Upper lobe of right lung (tissue), 1 donor: ENCODE data around the gene EXT2. TPM values are rescaled to one million over a fixed set of nuclear protein-coding genes. Genes with fewer than 3 reads are reported as not detected.

Source experiments
- ATAC-seq: fragments of 200-7000 bp; cut with Tn5 transposase; one replicate; pipeline ENCODE4 v1.9.1; 2020; ENCODE audit warnings: mild to moderate bottlenecking, moderate library complexity
- DNase-seq: peaks from one replicate; pipeline ENCODE4 v3.0.0-alpha.2; 2020
- H3K27ac ChIP-seq: fragments of 200-600 bp; one replicate; pipeline ENCODE4 v1.8.0; 2022
- H3K27me3 ChIP-seq: fragments of 200-600 bp; one replicate; pipeline ENCODE4 v1.8.0; 2022; ENCODE audit warnings: mild to moderate bottlenecking
- H3K36me3 ChIP-seq: fragments of 200-600 bp; one replicate; pipeline ENCODE4 v1.8.0; 2022
- H3K4me1 ChIP-seq: fragments of 200-600 bp; one replicate; pipeline ENCODE4 v1.8.0; 2022
- H3K4me3 ChIP-seq: fragments of 200-600 bp; one replicate; pipeline ENCODE4 v1.8.0; 2022; ENCODE audit warnings: mild to moderate bottlenecking
- H3K9me3 ChIP-seq: fragments of 200-600 bp; one replicate; pipeline ENCODE4 v1.8.0; 2022
- intact Hi-C: fragments of 100-400 bp; cut with DNase I; formaldehyde crosslinking; loops from one replicate; pipeline ENCODE4 v1.11.0; 2022
- total RNA-seq: library from RNA; stranded (reverse); fragmentation: NEBNext Ultra II Directional; extraction: Animal tissue kit (Norgen Biotek cat#: 25700); gene quantifications from one replicate; pipeline ENCODE4 v1.2.1, GENCODE V29; 2021
- TF ChIP-seq, protein P1 (sequence below): fragments of 200-600 bp; IDR thresholded peaks from one replicate; pipeline ENCODE4 v1.8.0; 2022; ENCODE audit warnings: antibody characterized with exemption
- donor health status: DM: no; HTN: yes; CAD: no; lungs with severe emphysema.

Gene EXT2
- total RNA-seq, 1 donor from 2014 or later, result 61.2 TPM

GRCh38 chr11:44264438-44264749, 168.9 kb downstream of the EXT2 start:
- no peaks in the 10 kb centered on the region for H3K36me3 ChIP-seq
- no peaks in the 10 kb centered on the region for H3K4me1 ChIP-seq
- H3K27me3 ChIP-seq, result no peaks in the 10 kb centered on the region
- no peak for DNase-seq
- ATAC-seq, result no peak
- H3K4me3 ChIP-seq, result no peak overlapping the region
- no peak overlapping the region for H3K27ac ChIP-seq
- H3K9me3 ChIP-seq, result no peaks in the 10 kb centered on the region
- TF ChIP-seq, protein P1, sequence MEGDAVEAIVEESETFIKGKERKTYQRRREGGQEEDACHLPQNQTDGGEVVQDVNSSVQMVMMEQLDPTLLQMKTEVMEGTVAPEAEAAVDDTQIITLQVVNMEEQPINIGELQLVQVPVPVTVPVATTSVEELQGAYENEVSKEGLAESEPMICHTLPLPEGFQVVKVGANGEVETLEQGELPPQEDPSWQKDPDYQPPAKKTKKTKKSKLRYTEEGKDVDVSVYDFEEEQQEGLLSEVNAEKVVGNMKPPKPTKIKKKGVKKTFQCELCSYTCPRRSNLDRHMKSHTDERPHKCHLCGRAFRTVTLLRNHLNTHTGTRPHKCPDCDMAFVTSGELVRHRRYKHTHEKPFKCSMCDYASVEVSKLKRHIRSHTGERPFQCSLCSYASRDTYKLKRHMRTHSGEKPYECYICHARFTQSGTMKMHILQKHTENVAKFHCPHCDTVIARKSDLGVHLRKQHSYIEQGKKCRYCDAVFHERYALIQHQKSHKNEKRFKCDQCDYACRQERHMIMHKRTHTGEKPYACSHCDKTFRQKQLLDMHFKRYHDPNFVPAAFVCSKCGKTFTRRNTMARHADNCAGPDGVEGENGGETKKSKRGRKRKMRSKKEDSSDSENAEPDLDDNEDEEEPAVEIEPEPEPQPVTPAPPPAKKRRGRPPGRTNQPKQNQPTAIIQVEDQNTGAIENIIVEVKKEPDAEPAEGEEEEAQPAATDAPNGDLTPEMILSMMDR, result no peak
- intact Hi-C loops, result no loop called here

DNA sequence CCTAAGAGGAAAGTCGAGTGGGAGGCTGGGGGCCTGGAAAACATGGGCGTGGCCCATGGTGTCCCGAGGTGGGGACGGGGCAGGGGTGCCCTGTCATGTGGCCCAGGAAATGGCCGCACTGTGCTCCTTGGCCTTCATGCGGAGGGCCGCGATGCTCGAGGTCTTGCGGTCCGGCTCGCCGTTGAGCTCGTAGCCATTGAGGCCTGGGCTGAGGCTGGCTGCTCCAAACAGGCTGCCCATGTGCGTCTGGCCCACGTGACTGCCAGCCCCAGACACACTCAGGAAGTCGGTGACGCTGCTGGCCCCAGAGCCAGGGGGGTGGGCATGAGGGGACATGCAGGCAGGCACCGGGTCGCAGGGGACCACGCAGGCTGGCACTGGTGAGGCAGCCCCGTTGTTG, 169.3 kb downstream of the EXT2 start:
- ATAC-seq, result no peak
- intact Hi-C loops, result no loop called here
- Histone ChIP-seq H3K27me3 (no peaks in the 10 kb centered on the region), H3K36me3 (no peaks in the 10 kb centered on the region), H3K4me3 (no peak overlapping the region), H3K4me1 (no peaks in the 10 kb centered on the region), H3K9me3 (no peaks in the 10 kb centered on the region), H3K27ac (no peak overlapping the region)
- no peak for DNase-seq
- TF ChIP-seq, protein P1, result no peak

GRCh38 chr11:44266056-44266780, 170.7 kb downstream of the EXT2 start:
- DNase-seq (no peak), ATAC-seq (no peak)
- intact Hi-C loops, result no loop called here
- H3K27me3 ChIP-seq, result no peaks in the 10 kb centered on the region
- no peaks in the 10 kb centered on the region for H3K9me3 ChIP-seq
- H3K36me3 ChIP-seq, result no peaks in the 10 kb centered on the region
- TF ChIP-seq, protein P1, result no peak
- H3K4me3 ChIP-seq, result no peak overlapping the region
- H3K27ac ChIP-seq, result no peak overlapping the region
- H3K4me1 ChIP-seq, result no peaks in the 10 kb centered on the region

- Histone ChIP-seq H3K4me1 (no peaks in the 10 kb centered on the region), H3K36me3 (no peaks in the 10 kb centered on the region), H3K9me3 (no peaks in the 10 kb centered on the region), H3K27me3 (no peaks in the 10 kb centered on the region), H3K27ac (no peak overlapping the region), H3K4me3 (no peak overlapping the region)
- TF ChIP-seq, protein P1, result no peak
- peak; percentile 39 for DNase-seq
- intact Hi-C loops, result no loop called here
- ATAC-seq, result no peak
Observed at GRCh38 chr11:44267006-44267749, 171.7 kb downstream of the EXT2 start.

GRCh38 chr11:44267750-44268613, 172.5 kb downstream of the EXT2 start:
- H3K4me1 ChIP-seq, result no peaks in the 10 kb centered on the region
- DNase-seq, result no peak

More at GRCh38 chr11:44267750-44268613, 172.5 kb downstream of the EXT2 start:
- Histone ChIP-seq H3K9me3 (no peaks in the 10 kb centered on the region), H3K4me3 (no peak overlapping the region), H3K27ac (no peak overlapping the region), H3K36me3 (no peaks in the 10 kb centered on the region), H3K27me3 (no peaks in the 10 kb centered on the region)
- intact Hi-C loops, result no loop called here
- ATAC-seq, result no peak
- TF ChIP-seq, protein P1, result no peak
